Measurements from ENCODE around the gene PRKCA. TPM values are rescaled to one million over a fixed set of nuclear protein-coding genes. Genes with fewer than 3 reads are reported as not detected.

The PRKCA gene
- total and polyA plus RNA-seq, 2 of the 13 experiments (the other 11 are each of a cell fraction or from before 2014, with no cell fraction given) = 18.5 to 21.5 TPM

GRCh38 chr17:66460558-66460957, 158.1 kb downstream of the PRKCA start:
- Histone ChIP-seq H3K4me2 (ENCODE audit: low read depth, low read length) (peak overlapping the region; percentile 69), H3K27me3 (ENCODE audit: control insufficient read depth in 1 of 2, insufficient read depth in 2 of 2, low read length in 2 of 2) (no peaks in the 10 kb centered on the region), H3K4me3 (replicated peaks in 1 of 3; ENCODE audit: insufficient read depth in 1 of 3, low read depth in 2 of 3, low read length in 3 of 3) (no peak overlapping the region; a peak in 1 of 6 replicates), H3K36me3 (replicated peaks in 1 of 2; ENCODE audit: control insufficient read depth in 1 of 2, insufficient read depth in 2 of 2, low read length in 2 of 2) (no peaks in the 10 kb centered on the region), H2AFZ (ENCODE audit: low read length) (no peak overlapping the region), H3K4me1 (ENCODE audit: insufficient read depth, low read length) (peaks cover 52% of the 10 kb centered on the region), H3K9me3 (ENCODE audit: low read length) (peaks cover 9% of the 10 kb centered on the region; the same call in 1 of the 2 replicates), H3K27ac (ENCODE audit: extremely low read length, insufficient read depth, low read length) (peak overlapping the region; percentile 89), H3K79me2 (ENCODE audit: insufficient read depth, low read length) (peaks cover 9% of the 10 kb centered on the region), H3K9ac (ENCODE audit: insufficient read depth, low read depth, low read length) (peak overlapping the region; percentile 67), H4K20me1 (ENCODE audit: insufficient read depth, low read length) (no peaks in the 10 kb centered on the region)
- BruUV-seq (replicated peaks) = no TSS peak
- no peak for ATAC-seq
- 0 out of 2 replicates have a peak, but pooled peaks have one; percentile 71 for TF ChIP-seq ZNF34 (CRISPR knock-in tag; IDR thresholded peaks at IDR 0.05; ENCODE audit: borderline replicate concordance)
- TF ChIP-seq ARID4A (CRISPR knock-in tag; IDR thresholded peaks at IDR 0.05; ENCODE audit: borderline replicate concordance) = 0 out of 2 replicates have a peak, but pooled peaks have one; percentile 6
- no peak for TF ChIP-seq FOXO1 (CRISPR knock-in tag; IDR thresholded peaks at IDR 0.05)
- TF ChIP-seq ZBTB38 (CRISPR knock-in tag; IDR thresholded peaks at IDR 0.05) = peak; percentile 78
- TF ChIP-seq NFIB (CRISPR knock-in tag; IDR thresholded peaks at IDR 0.05; ENCODE audit: borderline replicate concordance) = no peak
- TF ChIP-seq CBX1 (IDR thresholded peaks at IDR 0.05; ENCODE audit: low read depth) = no peak
- TF ChIP-seq ZNF629 (CRISPR knock-in tag; conservative IDR thresholded peaks at IDR 0.05) = no peak
- peak; percentile 30; the same call in 1 of the 2 replicates for TF ChIP-seq POGZ (CRISPR knock-in tag; IDR thresholded peaks at IDR 0.05)
- TF ChIP-seq GATAD1 (CRISPR knock-in tag; IDR thresholded peaks at IDR 0.05) = no peak
- no peak for TF ChIP-seq GATA4 (IDR thresholded peaks at IDR 0.05; ENCODE audit: borderline replicate concordance, low read depth)
- TF ChIP-seq ZBTB4 (CRISPR knock-in tag; IDR thresholded peaks at IDR 0.05; ENCODE audit: borderline replicate concordance) = peak; percentile 69; the same call in 1 of the 2 replicates
- no peak for TF ChIP-seq CBX2 (IDR thresholded peaks at IDR 0.05; ENCODE audit: low read depth, low read length)
- no peak for TF ChIP-seq CBX2 (CRISPR knock-in tag; IDR thresholded peaks at IDR 0.05; ENCODE audit: low read depth)
- no peak for TF ChIP-seq ZFAT (CRISPR knock-in tag; conservative IDR thresholded peaks at IDR 0.05)
- 0 out of 2 replicates have a peak, but pooled peaks have one; percentile 28 for TF ChIP-seq ZNF276 (CRISPR knock-in tag; IDR thresholded peaks at IDR 0.05; ENCODE audit: low read depth)
- DNase-seq (ENCODE audit: low spot score) = no peak
- ChIA-PET POLR2A (interaction anchor here (1.2 to 2.6 kb wide), 7 partner anchors 8 to 231 kb away, joined by 4 to 13 read pairs (median 6); partner anchors contain the start of gene APOH), CTCF (ENCODE audit: low intra/inter-chr PET ratio, low total read pairs) (no interaction called here)
- WGBS (ENCODE audit: low lambda C conversion rate) = 94% methylated on average over 6 of the region's 6 CpGs
- in situ Hi-C loops (cut with HindIII; ENCODE audit: extremely low pct_ligation_motif_present, low pct_unique_long_range_greater_than_20kb) = no loop called here
- FAIRE-seq = no peak
- intact Hi-C loops (cut with micrococcal nuclease; ENCODE audit: unreplicated experiment) = loop anchor here (10.0 kb wide), 1 partner anchor 84 kb away; no protein-coding TSS in a partner anchor

All from HepG2 (cell line).